PC-9 (cell line): Measurements from ENCODE around the gene PHF10. TPM values are rescaled to one million over a fixed set of nuclear protein-coding genes. Genes with fewer than 3 reads are reported as not detected.

Experiments
- BruUV-seq: library from RNA; stranded (reverse); fragments of 400-500 nt; replicated peaks from 2 replicates; lab custom pipeline; 2021; lab: Mats Ljungman, UMichigan
- CTCF ChIA-PET: fragments of 300-600 bp; sonication (Branson Sonifier 250); formaldehyde crosslinking; loops from one replicate; lab custom pipeline; 2022; ENCODE audit warnings: antibody characterized with exemption; lab: Charles Lee
- POLR2A ChIA-PET: fragments of 300-600 bp; sonication (Branson Sonifier 250); formaldehyde crosslinking; loops from one replicate; lab custom pipeline; 2022; ENCODE audit warnings: antibody characterized with exemption; ENCODE audit not compliant: unreplicated experiment; lab: Charles Lee
- DNase-seq, 2 experiments: peaks; one replicate each; pipeline versions ENCODE4 v3.0.0 to v3.0.0-alpha.2; 2015 to 2022; ENCODE audit warnings: mixed read lengths in 1 of 2
- H2AFZ ChIP-seq: fragments of 200-600 bp; sonication (generic); 2 replicates; pipeline ENCODE4 v1.8.1; 2017; ENCODE audit warnings: antibody characterized with exemption
- H3F3A ChIP-seq: fragments of 200-600 bp; sonication (generic); 2 replicates; pipeline ENCODE4 v1.8.1; 2017; ENCODE audit warnings: antibody characterized with exemption, mild to moderate bottlenecking, low read depth; ENCODE audit not compliant: insufficient read depth
- H3K27ac ChIP-seq: fragments of 200-600 bp; sonication (generic); 2 replicates; pipeline ENCODE4 v1.6.1; 2016; ENCODE audit warnings: mixed run types
- H3K27me3 ChIP-seq: fragments of 200-600 bp; sonication (generic); 2 replicates; pipeline ENCODE4 v1.6.1; 2016; ENCODE audit warnings: low read depth, mixed run types; ENCODE audit not compliant: insufficient read depth
- H3K36me3 ChIP-seq: fragments of 200-600 bp; sonication (generic); 2 replicates; pipeline ENCODE4 v1.6.1; 2016; ENCODE audit warnings: low read depth, mixed run types
- H3K4me1 ChIP-seq: fragments of 200-600 bp; sonication (generic); replicated peaks from 2 replicates; pipeline ENCODE4 v1.6.1; 2016; ENCODE audit warnings: mixed run types; ENCODE audit not compliant: insufficient read depth
- H3K4me2 ChIP-seq: fragments of 200-600 bp; sonication (generic); 2 replicates; pipeline ENCODE4 v1.6.1; 2017; ENCODE audit warnings: mixed run types
- H3K4me3 ChIP-seq: fragments of 200-600 bp; sonication (generic); 2 replicates; pipeline ENCODE4 v1.6.1; 2016; ENCODE audit warnings: mixed run types
- H3K79me2 ChIP-seq: fragments of 200-600 bp; sonication (generic); 2 replicates; pipeline ENCODE4 v1.6.1; 2017; ENCODE audit warnings: low read depth, mixed run types
- H3K9me2 ChIP-seq: fragments of 200-600 bp; sonication (generic); 2 replicates; pipeline ENCODE4 v1.8.1; 2017; ENCODE audit warnings: mild to moderate bottlenecking; ENCODE audit not compliant: insufficient read depth
- H3K9me3 ChIP-seq: fragments of 200-600 bp; sonication (generic); 2 replicates; pipeline ENCODE4 v1.8.1; 2016; ENCODE audit warnings: low read depth; ENCODE audit not compliant: insufficient read depth
- H4K20me1 ChIP-seq: fragments of 200-600 bp; sonication (generic); 2 replicates; pipeline ENCODE4 v1.8.1; 2017; ENCODE audit not compliant: insufficient read depth
- CTCF ChIP-seq: fragments of 200-600 bp; sonication (generic); conservative IDR thresholded peaks from 2 replicates; pipeline ENCODE4 v1.6.1; 2017; ENCODE audit warnings: mixed run types, antibody characterized with exemption, mild to moderate bottlenecking, moderate library complexity
- EZH2 ChIP-seq: fragments of 200-600 bp; sonication (generic); IDR thresholded peaks from 2 replicates; pipeline ENCODE4 v1.8.0; 2017; ENCODE audit warnings: antibody characterized with exemption, low read depth
- intact Hi-C: fragments of 100-400 bp; cut with micrococcal nuclease; formaldehyde crosslinking; loops from one replicate; pipeline ENCODE4 v1.10.0; 2022; ENCODE audit not compliant: unreplicated experiment
- total RNA-seq: library from RNA; stranded (reverse); gene quantifications from 2 replicates; pipeline ENCODE4 v1.2.3, GENCODE V29; 2021

The PHF10 gene
- total RNA-seq, 1 experiment from 2014 or later, result 21.7 TPM

GRCh38 chr6:169719117-169719516 lies 5.2 kb downstream of the PHF10 start:
- Histone ChIP-seq H2AFZ (no peak overlapping the region), H3K9me3 (no peaks in the 10 kb centered on the region), H3K4me3 (no peak overlapping the region), H3K79me2 (peaks cover 48% of the 10 kb centered on the region), H4K20me1 (peaks cover 11% of the 10 kb centered on the region), H3K36me3 (peaks cover 14% of the 10 kb centered on the region; the same call in 1 of the 2 replicates), H3K9me2 (no peaks in the 10 kb centered on the region), H3K27me3 (no peaks in the 10 kb centered on the region), H3K27ac (no peak overlapping the region), H3K4me1 (peaks cover 26% of the 10 kb centered on the region), H3F3A (peaks cover 14% of the 10 kb centered on the region; the same call in 1 of the 2 replicates), H3K4me2 (no peak overlapping the region)
- no peak for DNase-seq
- CTCF ChIA-PET, result no interaction called here
- no peak for TF ChIP-seq EZH2
- TF ChIP-seq CTCF, result no peak
- no TSS peak for BruUV-seq
- POLR2A ChIA-PET, result no interaction called here
- intact Hi-C loops, result no loop called here

- intact Hi-C loops, result no loop called here
- Histone ChIP-seq H3K27ac (no peak overlapping the region), H2AFZ (no peak overlapping the region), H3K36me3 (peaks cover 10% of the 10 kb centered on the region; the same call in 1 of the 2 replicates), H3F3A (no peaks in the 10 kb centered on the region), H3K4me1 (no peaks in the 10 kb centered on the region), H3K4me3 (no peak overlapping the region), H3K27me3 (no peaks in the 10 kb centered on the region), H3K79me2 (peaks cover 13% of the 10 kb centered on the region; the same call in 1 of the 2 replicates), H3K9me3 (no peaks in the 10 kb centered on the region), H3K4me2 (no peak overlapping the region), H4K20me1 (no peaks in the 10 kb centered on the region), H3K9me2 (no peaks in the 10 kb centered on the region)
- ChIA-PET POLR2A (interaction anchor here (0.6 kb wide), 1 partner anchor 9 kb away, joined by 8 read pairs; no protein-coding TSS in a partner anchor), CTCF (no interaction called here)
- DNase-seq, result no peak
- TF ChIP-seq CTCF, result no peak
- TF ChIP-seq EZH2, result no peak
- no TSS peak for BruUV-seq
Observed at GRCh38 chr6:169714595-169714994, 9.7 kb downstream of the PHF10 start.

- BruUV-seq, result no TSS peak
- TF ChIP-seq CTCF (no peak), EZH2 (no peak)
- Histone ChIP-seq H3K4me3 (no peak overlapping the region), H4K20me1 (no peaks in the 10 kb centered on the region), H3K27me3 (no peaks in the 10 kb centered on the region), H3K36me3 (peaks cover 10% of the 10 kb centered on the region; the same call in 1 of the 2 replicates), H3K9me2 (no peaks in the 10 kb centered on the region), H3K4me1 (no peaks in the 10 kb centered on the region), H3K9me3 (no peaks in the 10 kb centered on the region), H3K79me2 (peaks cover 9% of the 10 kb centered on the region; the same call in 1 of the 2 replicates), H3K27ac (no peak overlapping the region), H3F3A (no peaks in the 10 kb centered on the region), H2AFZ (no peak overlapping the region), H3K4me2 (no peak overlapping the region)
- no peak for DNase-seq
- POLR2A ChIA-PET, result interaction anchor here (0.6 kb wide), 1 partner anchor 8 kb away, joined by 8 read pairs; no protein-coding TSS in a partner anchor
- intact Hi-C loops, result no loop called here
- CTCF ChIA-PET, result no interaction called here
Observed at GRCh38 chr6:169714178-169714577, 10.1 kb downstream of the PHF10 start.
